GM19351 (cell line): ENCODE results near the gene ANKRD9.

ENCODE experiments used
- ATAC-seq: cut with Tn5 transposase; IDR thresholded peaks from one replicate; pipeline ENCODE4 v1.9.1; 2021; ENCODE audit warnings: mild to moderate bottlenecking, moderate library complexity; ENCODE audit not compliant: unreplicated experiment

Gene ANKRD9

GRCh38 chr14:102499401-102500157, 10.0 kb downstream of the ANKRD9 start:
- ATAC-seq, result no peak

- no peak for ATAC-seq
These were observed 10.8 kb downstream of the ANKRD9 start for GRCh38 chr14:102498678-102499265.

GRCh38 chr14:102497998-102498677, 11.4 kb downstream of the ANKRD9 start:
- ATAC-seq, result no peak

GRCh38 chr14:102496958-102497744, 12.4 kb downstream of the ANKRD9 start:
- no peak for ATAC-seq

- ATAC-seq, result no peak
These were observed 13.3 kb downstream of the ANKRD9 start for GRCh38 chr14:102496331-102496691.

GRCh38 chr14:102495491-102496330, 13.9 kb downstream of the ANKRD9 start:
- no peak for ATAC-seq

- ATAC-seq, result no peak
These were observed 16.0 kb downstream of the ANKRD9 start for GRCh38 chr14:102493585-102493984.

GRCh38 chr14:102493096-102493495, 16.5 kb downstream of the ANKRD9 start:
- no peak for ATAC-seq

GRCh38 chr14:102492531-102492910, 17.1 kb downstream of the ANKRD9 start:
- ATAC-seq, result no peak

- ATAC-seq, result no peak
These were observed 17.6 kb downstream of the ANKRD9 start for GRCh38 chr14:102491786-102492530.

- ATAC-seq, result no peak
These were observed 18.2 kb downstream of the ANKRD9 start for GRCh38 chr14:102491366-102491765.

- no peak for ATAC-seq
These were observed 19.1 kb downstream of the ANKRD9 start for GRCh38 chr14:102490456-102490855.

- no peak for ATAC-seq
These were observed 22.4 kb downstream of the ANKRD9 start for GRCh38 chr14:102487204-102487577.

GRCh38 chr14:102486513-102487203, 22.9 kb downstream of the ANKRD9 start:
- ATAC-seq, result no peak

- ATAC-seq, result no peak
These were observed 23.7 kb downstream of the ANKRD9 start for GRCh38 chr14:102485693-102486512.

- no peak for ATAC-seq
These were observed 25.3 kb downstream of the ANKRD9 start for GRCh38 chr14:102484316-102484715.

GRCh38 chr14:102481791-102482238, 27.8 kb downstream of the ANKRD9 start:
- no peak for ATAC-seq

GRCh38 chr14:102481371-102481770, 28.2 kb downstream of the ANKRD9 start:
- ATAC-seq, result no peak
